WTC11 (cell line): ENCODE measurements around the gene JCAD. TPM values are rescaled to one million over a fixed set of nuclear protein-coding genes. Genes with fewer than 3 reads are reported as not detected.
A peak's percentile ranks its signal among the peaks of the same experiment; 100 is the strongest.

ENCODE experiments used
- ATAC-seq: fragments of 200-7000 bp; cut with Tn5 transposase; 2 replicates; pipeline ENCODE4 v1.10.0; 2021; ENCODE audit warnings: mild to moderate bottlenecking, moderate library complexity
- CTCF ChIA-PET: fragments of 300-600 bp; sonication (Branson Sonifier 250); formaldehyde crosslinking; loops from one replicate; lab custom pipeline; 2021; ENCODE audit warnings: antibody characterized with exemption; lab: Charles Lee
- POLR2A ChIA-PET: fragments of 350-600 bp; sonication (Branson Sonifier 250); formaldehyde crosslinking; loops from one replicate; lab custom pipeline; 2021; ENCODE audit warnings: antibody characterized with exemption; lab: Charles Lee
- DNase-seq: peaks from one replicate; pipeline ENCODE4 v3.0.0; 2021; ENCODE audit warnings: low spot score
- H3K27ac Mint-ChIP-seq: 2 replicates; pipeline ENCODE4 v1.8.0; 2021; ENCODE audit warnings: mixed read lengths
- H3K27me3 Mint-ChIP-seq: 2 replicates; pipeline ENCODE4 v1.8.0; 2021; ENCODE audit warnings: low read depth, mild to moderate bottlenecking, moderate library complexity, mixed read lengths
- H3K36me3 Mint-ChIP-seq: 2 replicates; pipeline ENCODE4 v1.8.0; 2021; ENCODE audit warnings: mixed read lengths
- H3K4me1 Mint-ChIP-seq: 2 replicates; pipeline ENCODE4 v1.8.0; 2022; ENCODE audit warnings: mixed read lengths
- H3K4me3 Mint-ChIP-seq: 2 replicates; pipeline ENCODE4 v1.8.0; 2021; ENCODE audit warnings: mild to moderate bottlenecking, moderate library complexity, mixed read lengths
- H3K9me3 Mint-ChIP-seq: 2 replicates; pipeline ENCODE4 v1.8.0; 2021; ENCODE audit warnings: mixed read lengths
- AFF4 ChIP-seq: sonication (generic); formaldehyde crosslinking; IDR thresholded peaks from 2 replicates; pipeline ENCODE4 v1.8.1; 2023; ENCODE audit warnings: mild to moderate bottlenecking, missing genetic modification reagents, borderline replicate concordance
- AR ChIP-seq: fragments of 250-450 bp; sonication (Bioruptor Pico); IDR thresholded peaks from 2 replicates; pipeline ENCODE4 v1.9.0; 2021; ENCODE audit warnings: mild to moderate bottlenecking
- ATF6 ChIP-seq: sonication (generic); formaldehyde crosslinking; IDR thresholded peaks from 2 replicates; pipeline ENCODE4 v1.8.1; 2023; ENCODE audit warnings: mild to moderate bottlenecking, missing genetic modification reagents
- CBFB ChIP-seq: sonication (generic); formaldehyde crosslinking; IDR thresholded peaks from 2 replicates; pipeline ENCODE4 v1.8.1; 2022; ENCODE audit warnings: mild to moderate bottlenecking, low read depth, missing genetic modification reagents
- EMX1 ChIP-seq: fragments of 250-450 bp; sonication (Bioruptor Pico); IDR thresholded peaks from 2 replicates; pipeline ENCODE4 v1.8.0; 2021; ENCODE audit warnings: mild to moderate bottlenecking
- FOXP4 ChIP-seq: sonication (generic); formaldehyde crosslinking; IDR thresholded peaks from 2 replicates; pipeline ENCODE4 v1.8.0; 2022; ENCODE audit warnings: mild to moderate bottlenecking, missing genetic modification reagents
- NFE2L1 ChIP-seq: sonication (generic); formaldehyde crosslinking; IDR thresholded peaks from 2 replicates; pipeline ENCODE4 v1.8.1; 2023; ENCODE audit warnings: missing genetic modification reagents
- NFYB ChIP-seq: sonication (generic); formaldehyde crosslinking; conservative IDR thresholded peaks from 2 replicates; pipeline ENCODE4 v1.8.0; 2022; ENCODE audit warnings: low read depth, missing genetic modification reagents
- NR2C2 ChIP-seq: sonication (generic); formaldehyde crosslinking; IDR thresholded peaks from 2 replicates; pipeline ENCODE4 v1.8.0; 2022; ENCODE audit warnings: mild to moderate bottlenecking, missing genetic modification reagents
- PRRX2 ChIP-seq: fragments of 250-450 bp; sonication (Bioruptor Pico); IDR thresholded peaks from 2 replicates; pipeline ENCODE4 v1.8.0; 2021; ENCODE audit warnings: mild to moderate bottlenecking
- USF2 ChIP-seq: sonication (generic); formaldehyde crosslinking; IDR thresholded peaks from 2 replicates; pipeline ENCODE4 v1.8.1; 2023; ENCODE audit warnings: mild to moderate bottlenecking, missing genetic modification reagents, moderate library complexity
- ZNF138 ChIP-seq: sonication (generic); formaldehyde crosslinking; conservative IDR thresholded peaks from 2 replicates; pipeline ENCODE4 v1.8.1; 2022; ENCODE audit warnings: mild to moderate bottlenecking, moderate library complexity, missing genetic modification reagents
- ZNF263 ChIP-seq: sonication (generic); formaldehyde crosslinking; IDR thresholded peaks from 2 replicates; pipeline ENCODE4 v1.8.1; 2022; ENCODE audit warnings: low read depth, mild to moderate bottlenecking, moderate library complexity, missing genetic modification reagents
- ZNF512 ChIP-seq: sonication (generic); formaldehyde crosslinking; IDR thresholded peaks from 2 replicates; pipeline ENCODE4 v1.8.1; 2022; ENCODE audit warnings: missing genetic modification reagents, borderline replicate concordance
- total RNA-seq: library from RNA; stranded (reverse); gene quantifications from 3 replicates; pipeline ENCODE4 v1.2.3, GENCODE V29; 2021

Gene JCAD
- total RNA-seq, 1 experiment from 2014 or later = 1.8 TPM

- TF ChIP-seq CBFB (CRISPR knock-in tag) (no peak), PRRX2 (CRISPR knock-in tag) (no peak)
- TF ChIP-seq, all 79 proteins: peak for 0
Observed at GRCh38 chr10:30081182-30081581, 21.8 kb upstream of the JCAD start (continued).

GRCh38 chr10:30080161-30080560 lies 20.8 kb upstream of the JCAD start:
- ChIA-PET CTCF (no interaction called here), POLR2A (no interaction called here)
- TF ChIP-seq EMX1 (CRISPR knock-in tag) = no peak
- TF ChIP-seq ZNF138 (CRISPR knock-in tag) = no peak
- no peak for TF ChIP-seq ZNF512 (CRISPR knock-in tag)
- TF ChIP-seq NFE2L1 = no peak
- no peak for TF ChIP-seq AR
- TF ChIP-seq AFF4 = no peak
- TF ChIP-seq NR2C2 (CRISPR knock-in tag) = no peak
- no peak for TF ChIP-seq ATF6
- TF ChIP-seq FOXP4 = no peak
- no peaks in the 10 kb centered on the region for H3K36me3 Mint-ChIP-seq
- no peak overlapping the region for H3K4me3 Mint-ChIP-seq
- DNase-seq = no peak
- H3K27ac Mint-ChIP-seq = no peak overlapping the region
- no peaks in the 10 kb centered on the region; the same call in 1 of the 2 replicates for H3K27me3 Mint-ChIP-seq
- peaks cover 3% of the 10 kb centered on the region; the same call in 1 of the 2 replicates for H3K4me1 Mint-ChIP-seq
- H3K9me3 Mint-ChIP-seq = peaks cover 5% of the 10 kb centered on the region
- ATAC-seq = no peak

GRCh38 chr10:30079408-30079807 lies 20.0 kb upstream of the JCAD start:
- peaks cover 3% of the 10 kb centered on the region; the same call in 1 of the 2 replicates for H3K4me1 Mint-ChIP-seq
- H3K27ac Mint-ChIP-seq = no peak overlapping the region
- DNase-seq (no peak), ATAC-seq (no peak)
- no peaks in the 10 kb centered on the region for H3K36me3 Mint-ChIP-seq
- TF ChIP-seq USF2 (CRISPR knock-in tag) (peak; percentile 63), NFYB (CRISPR knock-in tag) (peak; percentile 29; the same call in 1 of the 2 replicates), ZNF263 (CRISPR knock-in tag) (no peak)
- TF ChIP-seq, all 79 proteins: peak for 2
- CTCF ChIA-PET = no interaction called here
- POLR2A ChIA-PET = interaction anchor here (0.8 kb wide), 1 partner anchor 461 kb away, joined by 5 read pairs; no protein-coding TSS in a partner anchor
- H3K4me3 Mint-ChIP-seq = no peak overlapping the region
- no peaks in the 10 kb centered on the region; the same call in 1 of the 2 replicates for H3K27me3 Mint-ChIP-seq
- H3K9me3 Mint-ChIP-seq = peaks cover 5% of the 10 kb centered on the region
